Skeletal muscle satellite cell (primary cell): Measurements from ENCODE around the gene DGCR6. TPM values are rescaled to one million over a fixed set of nuclear protein-coding genes. Genes with fewer than 3 reads are reported as not detected.
"Not testable (repeated sequence)": the region's sequence is repeated elsewhere in the genome, so short reads cannot be mapped to it uniquely, and the experiment has no call there.

Experiments
- H3K27me3 ChIP-seq: 2 replicates; pipeline ENCODE4 v1.7.0; 2013; ENCODE audit warnings: low read length; ENCODE audit not compliant: control insufficient read depth, insufficient read depth
- H3K36me3 ChIP-seq: 2 replicates; pipeline ENCODE4 v1.7.0; 2013; ENCODE audit warnings: mild to moderate bottlenecking, control low read depth, low read length; ENCODE audit not compliant: insufficient read depth
- H3K4me1 ChIP-seq: 2 replicates; pipeline ENCODE4 v1.7.0; 2013; ENCODE audit warnings: low read length; ENCODE audit not compliant: control insufficient read depth, insufficient read depth
- H3K4me2 ChIP-seq: 2 replicates; pipeline ENCODE4 v1.7.0; 2013; ENCODE audit warnings: mild to moderate bottlenecking, low read length
- H3K4me3 ChIP-seq: 2 replicates; pipeline ENCODE4 v1.7.0; 2013; ENCODE audit warnings: low read length
- H3K9ac ChIP-seq: 2 replicates; pipeline ENCODE4 v1.7.0; 2013; ENCODE audit warnings: mild to moderate bottlenecking, low read depth, low read length, moderate library complexity
- H3K9me3 ChIP-seq: replicated peaks from 2 replicates; pipeline ENCODE4 v1.7.0; 2013; ENCODE audit warnings: mild to moderate bottlenecking, control low read depth, low read length
- total RNA-seq: library from RNA; depleted of rRNA; stranded (reverse); fragments of >200 nt; gene quantifications from 2 replicates; pipeline ENCODE4 v1.2.3, GENCODE V29; 2012; rRNA removed

Gene DGCR6
- 0.22 and 1.0 TPM in 2 replicates for total RNA-seq

GRCh38 chr22:18905540-18906409, at the start of gene DGCR6:
Gene DGCR6, plus strand, starts transcription at chr22:18906320. Its CDS starts 55 bp downstream, at chr22:18906375.
- no peaks in the 10 kb centered on the region for H3K36me3 ChIP-seq
- H3K9me3 ChIP-seq, result no peaks in the 10 kb centered on the region
- no peak within 1 kb of the TSS for H3K4me2 ChIP-seq

GRCh38 chr22:18859314-18859713, 46.8 kb upstream of the DGCR6 start:
- H3K9me3 ChIP-seq, H3K9ac ChIP-seq, H3K27me3 ChIP-seq, H3K36me3 ChIP-seq, H3K4me3 ChIP-seq, H3K4me1 ChIP-seq, H3K4me2 ChIP-seq: not testable (repeated sequence)

More at GRCh38 chr22:18905540-18906409, at the start of gene DGCR6:
- no peak within 1 kb of the TSS for H3K9ac ChIP-seq
- H3K27me3 ChIP-seq, result no peaks in the 10 kb centered on the region
- no peak within 1 kb of the TSS for H3K4me3 ChIP-seq
- no peaks in the 10 kb centered on the region for H3K4me1 ChIP-seq

GRCh38 chr22:18881260-18881659, 24.9 kb upstream of the DGCR6 start:
- not testable (repeated sequence) for H3K9ac ChIP-seq, H3K4me2 ChIP-seq, H3K9me3 ChIP-seq, H3K4me1 ChIP-seq, H3K27me3 ChIP-seq, H3K36me3 ChIP-seq, H3K4me3 ChIP-seq

GRCh38 chr22:18884465-18884864, 21.7 kb upstream of the DGCR6 start:
- not testable (repeated sequence) for H3K4me3 ChIP-seq, H3K4me1 ChIP-seq, H3K9me3 ChIP-seq, H3K4me2 ChIP-seq, H3K9ac ChIP-seq, H3K36me3 ChIP-seq, H3K27me3 ChIP-seq

- no peak overlapping the region for H3K4me3 ChIP-seq
- no peaks in the 10 kb centered on the region for H3K36me3 ChIP-seq
- no peaks in the 10 kb centered on the region for H3K4me1 ChIP-seq
- H3K4me2 ChIP-seq, result no peak overlapping the region
- no peaks in the 10 kb centered on the region for H3K9me3 ChIP-seq
- no peaks in the 10 kb centered on the region for H3K27me3 ChIP-seq
- no peak overlapping the region for H3K9ac ChIP-seq
Observed at GRCh38 chr22:18888115-18888514, 18.0 kb upstream of the DGCR6 start.

- not testable (repeated sequence) for H3K27me3 ChIP-seq, H3K36me3 ChIP-seq, H3K4me3 ChIP-seq
Observed at GRCh38 chr22:18890510-18891192, 15.5 kb upstream of the DGCR6 start.

DNA sequence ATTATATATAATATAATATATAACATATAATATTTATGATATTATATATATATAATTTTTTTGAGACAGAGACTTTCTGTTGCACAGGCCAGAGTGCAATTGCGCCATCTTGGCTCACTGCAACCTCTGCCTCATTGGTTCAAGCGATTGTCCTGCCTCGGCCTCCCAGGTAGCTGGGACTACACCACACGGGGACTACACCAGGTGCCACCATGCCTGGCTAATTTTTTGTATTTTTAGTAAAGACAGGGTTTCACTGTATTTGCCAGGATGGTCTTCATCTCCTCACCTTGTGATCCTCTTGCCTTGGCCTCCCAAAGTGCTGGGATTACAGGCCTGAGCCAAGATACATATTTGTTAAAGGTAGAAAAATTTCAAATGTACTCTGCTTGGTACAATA, 12.3 kb upstream of the DGCR6 start:
- H3K9me3 ChIP-seq, H3K4me1 ChIP-seq, H3K9ac ChIP-seq: not testable (repeated sequence)

More at GRCh38 chr22:18890510-18891192, 15.5 kb upstream of the DGCR6 start:
- H3K4me2 ChIP-seq, H3K9me3 ChIP-seq, H3K4me1 ChIP-seq, H3K9ac ChIP-seq: not testable (repeated sequence)

GRCh38 chr22:18896037-18896657, 10.0 kb upstream of the DGCR6 start:
- H3K9ac ChIP-seq, H3K9me3 ChIP-seq, H3K4me1 ChIP-seq, H3K27me3 ChIP-seq, H3K4me2 ChIP-seq, H3K4me3 ChIP-seq, H3K36me3 ChIP-seq: not testable (repeated sequence)

More for the DNA sequence above, 12.3 kb upstream of the DGCR6 start:
- H3K4me3 ChIP-seq, H3K36me3 ChIP-seq, H3K27me3 ChIP-seq, H3K4me2 ChIP-seq: not testable (repeated sequence)

GRCh38 chr22:18906410-18906745, 258 bp downstream of the DGCR6 start:
- H3K4me3 ChIP-seq, H3K4me1 ChIP-seq, H3K27me3 ChIP-seq, H3K9me3 ChIP-seq, H3K36me3 ChIP-seq, H3K9ac ChIP-seq, H3K4me2 ChIP-seq: not testable (repeated sequence)

- no peak overlapping the region for H3K4me3 ChIP-seq
- no peaks in the 10 kb centered on the region for H3K4me1 ChIP-seq
- H3K36me3 ChIP-seq, result no peaks in the 10 kb centered on the region
- H3K9me3 ChIP-seq, result no peaks in the 10 kb centered on the region
- no peaks in the 10 kb centered on the region for H3K27me3 ChIP-seq
- no peak overlapping the region for H3K4me2 ChIP-seq
- no peak overlapping the region for H3K9ac ChIP-seq
Observed at GRCh38 chr22:18906896-18907295, 776 bp downstream of the DGCR6 start.

GRCh38 chr22:18909556-18909955, 3.4 kb downstream of the DGCR6 start:
- Histone ChIP-seq H3K4me3 (no peak overlapping the region), H3K27me3 (no peaks in the 10 kb centered on the region), H3K4me2 (no peak overlapping the region), H3K4me1 (no peaks in the 10 kb centered on the region), H3K36me3 (no peaks in the 10 kb centered on the region), H3K9ac (no peak overlapping the region), H3K9me3 (no peaks in the 10 kb centered on the region)
